Stimulated activated CD4-positive, alpha-beta T cell treated with anti-CD3 and anti-CD28 coated beads, Interleukin-1b, Interleukin-23, amount 100 ng/mL, for 1 hour (primary cell): ENCODE data around the gene ISYNA1.

Experiments
- DNase-seq, 2 donors: peaks; one replicate each; pipeline ENCODE4 v3.0.0-alpha.2; 2020; ENCODE audit warnings: low read depth in 2 of 2

ISYNA1 gene

DNA sequence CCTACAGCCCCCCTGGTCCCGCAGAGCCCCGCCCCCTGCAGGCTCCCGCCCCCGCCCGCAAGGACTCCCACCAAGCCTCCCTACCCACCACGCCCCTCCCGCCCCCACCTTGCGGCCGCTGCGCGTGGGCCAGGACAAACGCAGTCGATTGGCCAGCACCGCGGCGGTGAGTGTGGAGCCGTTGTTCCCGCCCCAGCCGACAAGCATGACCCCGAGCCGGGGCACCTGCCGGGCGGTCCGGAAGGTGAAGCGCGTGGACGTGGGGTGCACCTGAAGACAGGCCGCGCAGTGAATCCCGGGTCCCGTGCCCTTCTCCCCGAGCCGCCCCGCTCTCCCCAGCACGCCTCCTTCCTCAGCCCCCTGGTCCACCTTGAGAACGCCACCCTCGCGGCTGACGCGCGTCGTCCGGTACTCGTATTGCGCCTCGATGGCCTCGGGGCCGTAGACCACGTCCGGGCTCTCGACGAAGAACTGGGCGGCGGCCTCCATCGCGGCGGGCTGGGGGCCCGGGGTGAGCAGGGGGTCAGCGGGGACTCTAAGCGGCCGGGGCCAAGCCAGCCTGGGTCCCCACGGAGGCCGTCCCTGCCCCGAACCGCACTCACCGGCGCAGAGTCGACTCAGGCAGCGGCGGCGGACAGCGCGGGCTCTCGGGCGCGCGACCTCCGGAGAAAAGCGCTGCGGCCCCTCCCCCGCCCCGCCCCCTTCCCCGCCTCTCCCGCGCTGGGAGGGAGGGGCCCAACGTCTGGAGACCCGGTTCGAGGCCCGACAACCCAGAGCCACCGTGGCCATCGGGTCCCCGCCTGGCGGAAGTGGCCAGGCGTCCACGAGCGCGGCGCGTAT is at the start of gene ISYNA1:
ISYNA1 (minus strand) TSS at position 643 of the 840 bp plus-strand sequence; CDS start at position 489, 154 bp downstream.
- no peak for DNase-seq

DNA sequence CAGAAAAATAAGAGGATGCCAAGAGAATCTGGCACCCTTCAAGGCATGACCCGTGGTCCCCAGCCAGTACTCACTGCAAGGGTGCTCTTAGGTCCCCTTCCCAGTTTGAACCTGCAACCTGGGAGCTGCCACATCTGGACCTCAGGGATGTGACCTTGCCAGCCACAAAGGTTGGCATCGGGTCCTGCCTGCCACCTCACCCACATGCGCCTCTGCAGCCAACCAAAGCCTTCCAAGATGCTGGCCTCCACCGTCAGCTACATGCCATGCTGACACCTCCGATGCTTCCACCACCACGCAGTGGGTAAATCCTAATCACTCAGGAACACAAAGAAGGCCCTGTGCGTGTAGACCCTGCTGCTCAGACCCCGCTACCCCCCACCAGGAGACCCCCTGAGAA is 48.8 kb upstream of the ISYNA1 start:
- DNase-seq, result no peak

DNA sequence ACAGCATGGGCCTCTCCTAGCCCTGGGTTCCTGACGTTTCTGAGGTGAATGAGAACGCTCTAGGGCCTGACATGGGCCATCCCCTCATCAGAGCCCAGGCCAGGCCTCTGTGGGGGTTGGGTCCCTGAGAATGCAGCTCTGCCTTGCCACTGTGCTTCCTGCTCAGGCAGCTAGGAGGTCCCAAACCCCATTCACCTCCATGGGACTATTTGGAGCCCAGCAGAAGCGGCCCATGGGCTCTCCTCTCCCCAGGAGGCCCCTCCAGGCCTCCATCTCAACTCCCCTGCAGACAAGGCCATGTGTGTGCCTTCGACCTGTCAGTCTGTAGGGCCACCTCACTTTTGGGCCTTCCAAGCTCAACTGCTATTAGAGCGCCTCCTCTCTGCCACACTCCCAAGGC is 47.1 kb upstream of the ISYNA1 start:
- no peak for DNase-seq

DNA sequence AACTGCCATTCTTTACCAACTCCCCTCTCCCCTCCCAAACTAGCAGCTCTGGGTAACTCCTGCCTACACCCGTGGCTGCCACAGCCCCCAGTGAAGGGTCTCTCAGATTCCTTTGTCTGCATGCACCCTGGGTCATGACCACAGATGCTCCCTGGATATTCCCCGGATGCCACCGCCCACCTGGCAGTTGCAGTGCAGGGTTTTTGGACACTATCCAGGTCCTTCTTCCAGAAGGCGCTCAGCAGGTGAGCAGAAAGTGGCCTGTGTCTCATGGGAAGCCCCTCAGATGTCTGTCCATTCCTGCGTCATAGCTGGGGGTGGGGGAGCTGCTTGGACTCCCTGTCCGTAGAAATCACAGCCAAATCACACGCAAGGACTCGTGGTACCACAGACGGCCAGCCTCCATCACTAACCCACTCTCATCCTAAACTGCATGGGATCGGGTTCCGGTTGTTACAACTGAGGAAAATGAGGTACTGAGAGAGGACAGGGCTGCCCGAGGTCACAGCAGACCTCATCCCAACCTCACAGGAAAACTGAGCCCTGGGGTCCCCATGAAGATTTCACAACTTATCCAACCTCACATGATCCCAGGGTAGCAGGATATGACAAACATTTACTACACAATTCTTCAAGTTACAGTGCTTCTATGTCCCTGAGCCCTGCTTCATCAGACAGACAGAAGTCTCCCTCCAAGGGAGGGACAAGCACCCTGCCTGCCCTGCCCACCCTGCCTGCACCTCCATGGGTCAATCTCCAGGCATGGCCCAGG is 45.4 kb upstream of the ISYNA1 start:
- DNase-seq, result no peak

DNA sequence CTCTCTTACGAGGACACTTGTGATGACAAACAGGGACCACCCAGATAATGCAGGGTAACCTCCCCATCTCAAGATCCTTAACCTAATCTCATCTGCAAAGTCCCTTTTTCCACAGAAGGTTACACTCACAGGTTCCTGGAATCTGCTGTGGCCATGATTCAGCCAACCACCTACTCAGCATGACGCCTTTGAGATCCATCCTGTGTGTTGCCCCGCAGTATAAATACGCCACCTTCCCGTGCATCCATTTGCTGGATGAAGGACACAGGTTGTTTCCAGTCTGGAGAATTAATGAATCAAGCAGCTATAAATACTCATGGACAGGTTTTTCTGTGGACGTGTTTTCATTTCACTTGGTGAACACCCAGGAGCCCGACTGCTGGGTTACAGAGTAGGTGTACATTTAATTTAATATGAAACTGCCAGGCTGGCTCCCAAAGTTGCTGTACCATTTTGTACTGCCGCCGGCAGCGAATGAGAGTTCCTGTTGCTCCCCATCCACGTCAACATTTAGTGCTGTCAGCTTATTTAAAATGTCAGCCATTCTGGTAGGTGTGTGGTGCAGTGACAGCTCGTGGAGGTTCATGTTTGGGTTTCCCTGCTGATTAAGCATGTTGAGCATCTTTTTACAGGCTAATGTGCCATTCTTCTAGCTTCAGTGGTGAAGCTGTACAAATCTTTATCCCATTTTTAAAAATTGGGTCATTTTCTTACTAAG is 43.7 kb upstream of the ISYNA1 start:
- no peak for DNase-seq

DNA sequence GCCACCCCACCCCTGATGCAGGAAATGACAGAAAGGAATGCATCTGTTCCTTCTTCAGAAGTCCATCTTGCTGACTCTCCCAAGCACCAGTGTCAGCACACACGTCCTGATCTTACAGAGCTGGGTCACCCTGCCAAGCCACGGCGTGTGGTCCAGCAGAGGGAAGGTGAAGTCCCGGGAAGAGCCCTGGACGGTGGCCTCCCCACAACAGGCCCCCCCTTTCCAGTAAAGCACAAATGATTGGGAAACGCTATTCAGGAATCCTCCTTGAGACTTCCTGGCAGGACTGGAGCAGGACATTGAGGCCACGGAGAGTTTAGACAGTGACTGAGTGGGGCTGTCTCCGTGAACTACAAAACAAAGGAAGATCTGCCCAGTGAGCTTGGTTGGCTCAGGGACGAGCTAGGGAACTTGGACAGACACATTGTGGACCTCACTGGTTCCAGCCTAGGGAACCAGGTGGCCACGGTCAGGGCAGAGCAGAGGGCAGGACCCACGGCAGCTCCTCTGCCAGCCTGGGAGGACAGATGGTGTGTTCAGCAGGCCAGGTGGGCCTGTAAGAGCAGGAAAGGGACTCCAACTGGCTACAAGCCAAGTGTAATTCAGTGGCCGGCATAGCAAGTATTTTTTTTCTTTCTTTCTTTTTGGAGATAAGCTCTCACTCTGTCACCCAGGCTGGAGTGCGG is 42.2 kb upstream of the ISYNA1 start:
- DNase-seq, result no peak

DNA sequence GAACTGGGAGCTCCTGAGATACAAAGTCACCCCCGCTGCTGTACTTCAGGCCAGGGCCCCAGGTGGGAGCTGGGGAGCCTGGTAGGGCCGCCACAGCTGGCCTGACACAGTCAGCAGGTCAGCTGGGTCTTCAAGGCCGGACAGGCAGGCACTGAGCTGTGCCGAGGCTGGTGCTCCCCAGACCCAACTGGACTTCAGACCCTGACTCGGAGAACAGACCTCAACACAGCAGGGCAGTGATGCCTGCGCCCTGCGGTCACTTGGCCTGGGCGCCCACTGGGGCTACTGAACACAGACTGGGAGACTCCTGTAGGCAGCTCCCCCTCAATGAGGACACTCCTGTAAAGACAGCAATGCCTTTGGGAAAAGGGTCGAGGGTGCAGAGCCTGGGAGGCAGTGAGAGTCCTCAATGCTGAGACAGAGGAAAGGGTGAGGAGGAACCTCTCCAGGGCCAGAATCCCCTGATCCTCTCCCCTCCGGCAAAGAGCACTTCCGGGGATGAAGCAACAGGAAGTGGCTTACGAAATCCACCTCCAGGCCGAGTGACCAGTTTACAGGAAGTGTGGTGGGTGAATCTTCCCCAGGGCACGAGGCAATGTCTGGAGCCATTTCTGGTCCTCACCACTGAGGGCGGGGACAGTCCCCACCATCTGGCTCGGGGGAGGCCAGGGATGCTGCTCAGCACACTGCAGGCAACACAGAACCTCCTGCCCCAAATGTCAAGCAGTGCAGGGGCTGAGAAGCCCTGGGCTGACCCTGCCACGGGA is 40.8 kb upstream of the ISYNA1 start:
- no peak for DNase-seq

DNA sequence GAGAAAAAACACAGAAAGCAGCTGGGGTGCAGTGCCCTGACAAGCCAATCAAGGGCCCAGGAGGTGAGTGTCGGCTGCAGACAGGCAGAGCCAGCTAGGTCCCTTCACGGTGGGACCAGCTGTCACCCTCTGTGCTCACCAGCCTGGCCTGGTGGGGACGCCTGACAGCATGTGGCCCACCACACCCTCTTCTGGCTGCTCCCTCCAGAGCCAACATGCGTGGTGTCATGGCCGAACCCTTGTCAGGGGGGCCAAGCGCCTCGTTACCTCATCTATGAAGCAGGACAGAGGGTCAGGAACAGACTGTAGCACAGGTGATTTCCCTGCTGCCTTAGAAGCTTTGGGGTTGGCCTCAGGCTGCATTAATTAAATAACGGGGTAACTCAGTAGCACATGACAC is 40.0 kb upstream of the ISYNA1 start:
- no peak for DNase-seq

DNA sequence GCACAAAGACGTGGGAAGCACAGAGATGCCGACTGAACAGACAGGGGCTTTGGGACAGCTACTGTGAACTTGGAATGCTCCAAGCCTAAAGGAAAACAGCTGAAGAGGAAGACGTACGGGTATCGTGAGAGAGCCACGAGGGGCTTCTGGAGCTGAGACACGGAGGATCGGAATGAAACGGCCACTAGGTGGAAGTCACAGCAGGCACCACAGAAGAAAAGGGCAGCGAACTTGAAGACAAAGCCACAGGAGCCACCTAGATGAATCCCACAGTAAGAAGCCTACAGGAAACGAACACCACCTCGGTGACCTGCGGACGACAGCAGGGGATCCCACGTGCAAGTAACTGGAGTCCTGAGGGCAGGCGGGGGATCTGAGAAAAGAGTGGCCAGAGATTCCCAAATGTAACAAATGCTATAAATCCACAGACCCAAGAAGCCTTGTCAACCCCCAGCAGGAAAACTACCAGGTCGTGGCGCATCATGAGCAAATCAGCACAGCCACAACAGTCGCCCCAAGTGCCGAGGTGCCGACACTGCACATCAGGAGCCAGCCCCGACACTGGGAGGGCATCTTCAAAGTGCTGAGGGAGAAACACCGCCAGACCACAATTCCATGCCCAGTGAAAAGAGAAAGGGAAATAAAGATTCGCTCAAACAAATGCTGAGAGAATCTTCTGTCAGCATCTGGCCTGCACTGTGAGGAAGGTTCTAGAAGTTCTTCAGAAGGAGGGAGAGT is 39.3 kb upstream of the ISYNA1 start:
- no peak for DNase-seq

DNA sequence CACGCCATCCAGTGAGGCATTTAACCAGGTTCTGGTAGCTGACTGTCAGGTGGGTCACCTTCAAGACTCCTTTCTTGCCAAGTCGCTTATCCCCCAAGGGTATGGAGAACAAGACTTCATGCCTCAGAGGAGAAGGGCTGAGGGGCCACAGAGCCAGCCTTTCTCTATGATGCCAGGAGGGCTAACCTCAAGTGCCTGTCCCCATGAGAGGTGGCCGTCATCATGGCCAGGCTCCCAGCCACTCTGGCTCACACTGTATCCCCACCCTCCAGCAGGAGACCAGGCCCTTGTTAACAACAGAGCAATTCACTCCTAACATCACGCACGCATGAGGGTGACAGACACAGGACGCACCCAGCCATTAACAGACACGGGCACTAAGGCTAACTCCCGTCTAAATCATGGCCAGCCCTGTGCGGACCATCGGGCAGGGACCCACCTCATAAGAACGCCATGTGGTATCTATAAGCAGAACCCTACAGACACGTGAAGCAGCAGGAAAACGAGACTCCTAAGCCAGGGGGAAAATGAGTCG is 38.6 kb upstream of the ISYNA1 start:
- DNase-seq, result no peak

DNA sequence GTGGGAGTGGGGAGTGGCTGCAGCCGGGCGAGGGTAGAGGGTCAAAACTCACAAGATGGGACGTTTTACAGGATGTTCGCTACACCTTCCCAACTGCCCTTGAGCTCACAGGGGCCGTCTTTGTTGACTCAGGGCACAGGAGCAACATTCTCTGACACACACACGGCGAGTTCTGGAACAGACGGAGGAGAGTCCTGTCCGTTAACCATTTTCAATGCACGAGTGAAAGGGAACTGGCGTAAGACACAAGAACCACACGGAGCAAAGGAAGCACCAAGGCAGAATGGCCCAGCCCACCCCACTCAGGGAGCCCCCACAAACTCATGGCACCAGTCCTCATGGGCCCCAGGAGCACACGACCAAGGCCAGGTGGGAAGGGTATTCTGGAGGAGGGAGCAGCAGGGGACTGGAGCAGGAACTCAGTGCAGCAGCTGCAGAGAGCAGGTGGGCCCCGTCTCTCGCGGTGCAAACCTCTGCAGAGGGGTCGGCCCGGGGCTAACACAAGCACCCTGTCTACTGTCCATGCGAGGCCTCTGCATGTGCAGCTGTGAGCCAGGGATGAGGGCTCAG is 37.9 kb upstream of the ISYNA1 start:
- no peak for DNase-seq

DNA sequence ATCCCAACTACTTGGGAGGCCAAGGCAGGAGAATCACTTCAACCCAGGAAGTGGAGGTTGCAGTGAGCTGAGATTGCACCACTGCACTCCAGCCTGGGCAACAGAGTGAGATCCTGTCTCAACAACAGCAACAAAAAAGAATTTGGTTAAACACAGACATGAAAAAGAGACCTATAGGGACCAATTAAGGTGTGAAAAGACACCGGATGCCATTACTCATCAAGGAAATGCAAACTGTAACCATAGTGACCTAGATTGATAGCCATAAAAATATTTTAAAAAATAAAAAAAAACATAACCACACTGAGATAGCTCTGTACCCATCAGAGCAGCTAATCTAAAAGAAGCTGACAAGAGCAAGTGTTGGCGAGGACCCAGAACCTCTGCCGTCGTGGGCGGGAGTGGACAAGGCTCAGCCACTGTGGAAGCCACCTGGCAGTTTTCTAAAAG is 37.1 kb upstream of the ISYNA1 start:
- DNase-seq, result no peak

DNA sequence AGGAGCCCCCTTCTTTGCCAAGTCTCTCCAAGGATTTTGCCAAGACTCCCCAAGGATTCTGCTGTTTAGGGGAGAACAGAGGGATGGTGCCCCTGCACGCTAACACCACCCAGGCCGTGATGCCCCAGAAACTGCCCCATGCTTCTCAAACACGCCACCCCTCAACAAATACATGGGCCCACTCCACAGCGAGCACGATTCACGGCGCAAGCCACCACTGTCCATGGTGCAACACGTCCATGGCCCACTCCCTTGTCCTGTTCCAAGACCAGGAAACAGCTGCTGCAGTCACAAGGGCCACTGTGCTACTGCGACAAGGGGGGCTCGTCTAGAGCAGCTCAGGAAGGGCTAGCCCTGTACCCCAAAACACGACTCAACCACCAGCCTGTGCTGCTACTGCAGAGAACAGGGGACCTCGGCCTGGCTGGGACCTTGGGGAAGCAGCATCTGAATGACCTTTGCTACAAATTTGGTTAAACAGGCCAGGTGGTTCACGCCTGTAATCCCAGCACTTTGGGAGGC is 36.5 kb upstream of the ISYNA1 start:
- DNase-seq, result no peak

DNA sequence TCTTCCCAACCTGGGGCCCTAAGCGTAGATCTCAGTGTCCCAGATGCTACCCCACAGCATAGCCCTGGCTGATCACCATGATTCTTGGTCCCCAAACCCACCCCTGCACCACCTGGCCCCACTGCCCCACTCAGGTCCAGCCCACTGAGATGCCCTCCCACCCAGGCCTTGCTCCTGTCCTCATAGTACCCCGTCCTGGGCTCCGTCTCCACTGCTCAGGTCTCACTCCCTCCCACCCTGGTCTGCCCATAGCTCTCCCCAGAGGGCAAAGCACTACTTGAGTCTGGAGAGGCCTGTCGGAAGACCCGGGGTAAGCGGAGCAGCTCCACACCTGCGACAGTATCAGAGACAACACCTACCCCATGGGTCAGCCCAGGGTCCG is 35.8 kb upstream of the ISYNA1 start:
- no peak for DNase-seq

DNA sequence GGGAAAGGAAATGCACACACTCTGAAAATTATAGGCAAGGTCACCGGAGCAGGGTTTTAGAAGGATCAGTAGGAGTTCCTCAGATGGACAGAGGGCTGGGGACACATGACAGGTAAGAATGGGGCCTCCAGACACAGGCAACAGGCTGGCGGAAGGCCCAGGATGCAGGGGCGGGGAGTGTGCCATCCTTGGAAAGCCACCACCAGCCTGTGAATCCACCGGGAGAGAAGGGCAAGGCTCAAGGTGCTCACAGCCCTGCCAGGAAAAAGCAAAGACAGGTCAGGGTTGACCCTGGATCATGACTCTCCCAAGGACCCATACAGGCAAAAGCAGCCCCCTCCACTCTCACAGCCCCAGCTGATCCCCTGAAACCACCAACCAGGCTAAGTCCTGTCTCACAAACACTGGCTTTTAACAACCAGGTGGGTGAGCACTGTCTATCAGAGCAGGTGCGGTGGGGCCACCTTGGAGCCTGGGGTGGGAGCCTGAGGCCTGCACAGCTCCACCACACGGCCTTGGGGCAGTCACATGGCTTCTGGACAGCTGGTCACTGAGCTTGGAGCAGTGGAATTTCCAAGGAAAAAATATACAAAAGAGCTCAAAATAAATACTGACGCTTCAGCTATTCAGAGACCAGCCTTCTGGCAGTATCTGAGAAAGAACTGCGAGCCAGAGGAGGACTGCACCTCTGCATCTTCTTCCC is 35.2 kb upstream of the ISYNA1 start:
- no peak for DNase-seq

DNA sequence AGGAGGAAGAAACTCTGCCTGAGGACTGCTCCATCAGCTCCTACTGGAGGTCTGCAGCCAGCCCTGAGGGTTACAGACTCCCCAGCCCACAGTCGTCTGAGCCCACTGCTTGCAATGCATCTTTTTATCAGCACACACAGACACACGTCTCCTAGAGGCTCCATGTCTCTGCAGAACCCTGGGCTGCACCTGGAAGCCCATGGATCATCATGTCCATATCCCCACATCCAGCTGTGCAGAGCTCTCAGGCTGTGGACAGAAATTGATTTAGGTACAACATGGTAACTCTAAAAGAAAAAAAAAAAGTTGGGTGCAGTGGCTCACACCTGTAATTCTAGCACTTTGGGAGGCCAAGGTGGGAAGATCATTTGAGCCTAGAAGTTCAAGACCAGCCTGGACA is 32.9 kb upstream of the ISYNA1 start:
- no peak for DNase-seq

DNA sequence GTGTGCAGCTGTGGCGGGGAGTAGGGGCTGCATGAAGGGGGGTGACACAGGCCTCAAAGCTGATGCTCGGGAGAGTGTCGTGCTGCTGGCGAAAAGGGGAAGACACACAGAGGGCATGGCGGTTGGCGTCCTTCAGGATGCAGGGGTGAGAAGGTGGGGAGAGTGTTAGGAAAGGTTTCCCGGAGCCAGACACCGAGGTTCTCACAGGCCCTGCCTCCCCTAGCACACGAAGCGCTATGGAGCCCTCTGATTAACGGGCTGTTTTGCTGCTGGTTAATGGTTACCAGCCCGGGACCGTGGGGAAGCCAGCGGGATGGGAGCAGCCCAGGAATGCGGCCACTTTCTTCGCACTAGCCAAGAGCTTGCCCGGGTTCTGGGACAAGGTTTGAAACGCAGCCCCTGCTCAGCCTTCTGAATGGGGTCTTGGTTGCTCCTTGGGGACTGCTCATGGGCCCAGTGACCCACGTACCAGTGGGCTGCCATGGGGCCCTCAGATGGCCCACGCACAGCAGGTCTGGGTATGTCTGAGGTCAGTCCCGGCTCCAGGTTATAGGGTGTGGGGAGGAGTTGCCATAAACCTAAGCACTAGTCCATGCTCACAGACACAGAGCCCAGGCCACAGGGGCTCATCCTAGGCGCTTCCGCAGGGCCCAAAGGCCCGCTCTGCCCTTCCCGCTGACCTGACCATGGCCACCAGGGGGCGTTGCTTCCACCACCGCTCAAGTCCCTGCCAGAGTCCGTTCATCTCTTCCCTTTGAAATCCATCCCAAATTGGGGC is 31.3 kb upstream of the ISYNA1 start:
- peak; percentile 28 to 53 for DNase-seq

DNA sequence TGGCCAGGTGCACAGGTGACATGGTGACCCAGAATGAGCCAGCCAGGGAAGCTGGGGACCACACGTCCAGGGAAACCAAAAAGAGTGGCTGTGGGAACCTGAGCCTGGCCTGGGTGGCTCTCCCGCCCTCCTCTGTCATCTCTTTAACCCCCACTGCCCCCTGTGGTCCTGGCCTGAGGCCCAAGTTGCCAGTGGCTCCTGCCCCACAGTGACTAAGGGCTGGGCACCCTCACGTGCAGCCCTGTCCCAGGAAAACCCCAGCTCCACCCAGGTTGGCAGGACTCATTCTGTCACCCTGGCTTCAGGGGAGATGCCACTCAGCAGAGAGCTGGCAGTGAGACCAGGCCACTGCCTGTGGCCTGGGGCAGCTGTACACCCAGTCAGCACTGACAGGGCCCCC is 30.6 kb upstream of the ISYNA1 start:
- no peak for DNase-seq
